K562 (cell line): ENCODE data around the gene PAX8. TPM values are rescaled to one million over a fixed set of nuclear protein-coding genes. Genes with fewer than 3 reads are reported as not detected.
"Not testable (repeated sequence)": the region's sequence is repeated elsewhere in the genome, so short reads cannot be mapped to it uniquely, and the experiment has no call there.

Source experiments
- ATAC-seq: fragments of 200-7000 bp; cut with Tn5 transposase; 3 replicates; pipeline ENCODE4 v1.9.1; 2020; ENCODE audit warnings: moderate library complexity
- BruUV-seq: library from RNA; stranded (reverse); fragments of 400-500 nt; replicated peaks from 2 replicates; lab custom pipeline; 2021; lab: Mats Ljungman, UMichigan
- CTCF ChIA-PET: fragments of 300-600 bp; formaldehyde crosslinking; extraction: SDS; loops from one replicate; lab custom pipeline; 2021; ENCODE audit warnings: low intra/inter-chr PET ratio; lab: Yijun Ruan, JAX
- POLR2A ChIA-PET: fragments of 300-600, 350-650 bp; sonication (Branson Sonifier 250); formaldehyde crosslinking; extraction: SDS; loops from one replicate; lab custom pipeline; 2021; ENCODE audit warnings: antibody characterized with exemption, inconsistent platforms; lab: Yijun Ruan, JAX
- DNase-seq, 4 experiments: peaks; one replicate each; pipeline versions ENCODE4 v3.0.0 to v3.0.0-alpha.2; 2011 to 2018; ENCODE audit warnings: low spot score in 3 of 4, mixed read lengths in 3 of 4; ENCODE audit errors: extremely low read depth in 1 of 4
- FAIRE-seq: peaks from 2 replicates; lab custom pipeline; 2011; peaks lifted over from hg19 to GRCh38; lab: Jason Lieb, UNC
- H2AFZ ChIP-seq: 2 replicates; pipeline ENCODE4 v1.6.0; 2011; ENCODE audit warnings: low read depth, low read length, control low read depth, inconsistent platforms
- H3K27ac ChIP-seq: fragments of 200-600 bp; 3 replicates; pipeline ENCODE4 v1.8.0; 2011; ENCODE audit warnings: low read depth, mild to moderate bottlenecking, control low read depth, inconsistent platforms, low read length, moderate library complexity, mixed read lengths; ENCODE audit errors: extremely low read depth
- H3K27me3 ChIP-seq, 2 experiments: fragments of 300-600 bp in 1 of 2; 2 replicates in 1 of 2; 3 replicates in 1 of 2; pipeline versions ENCODE4 v1.6.0 to v1.8.0; 2011; ENCODE audit warnings: inconsistent platforms in 2 of 2, low read length in 2 of 2, mild to moderate bottlenecking in 1 of 2, mixed read lengths in 1 of 2, moderate library complexity in 1 of 2; ENCODE audit not compliant: control insufficient read depth in 2 of 2, insufficient read depth in 2 of 2
- H3K36me3 ChIP-seq: fragments of 300-600 bp; 3 replicates; pipeline ENCODE4 v1.8.0; 2011; ENCODE audit warnings: mild to moderate bottlenecking, low read length, inconsistent platforms; ENCODE audit not compliant: control insufficient read depth, insufficient read depth
- H3K4me1 ChIP-seq, 2 experiments: fragments of 200-600 bp in 1 of 2; replicated peaks in 1 of 2; 2 replicates in 1 of 2; 3 replicates in 1 of 2; pipeline versions ENCODE4 v1.5.1 to v1.8.0; 2011; ENCODE audit warnings: inconsistent platforms in 2 of 2, low read length in 2 of 2, mild to moderate bottlenecking in 1 of 2, mixed read lengths in 1 of 2, moderate library complexity in 1 of 2; ENCODE audit not compliant: control insufficient read depth in 2 of 2, insufficient read depth in 2 of 2
- H3K4me2 ChIP-seq: 2 replicates; pipeline ENCODE4 v1.6.1; 2011; ENCODE audit warnings: low read length, control low read depth, inconsistent platforms, mixed read lengths; ENCODE audit not compliant: insufficient read depth
- H3K4me3 ChIP-seq: fragments of 200-600 bp; sonication (generic), shearing (Covaris generic); 2 replicates; pipeline ENCODE4 v1.5.1; 2016; ENCODE audit warnings: control low read depth, inconsistent platforms
- H3K79me2 ChIP-seq: fragments of 200-600 bp; 3 replicates; pipeline ENCODE4 v1.8.0; 2011; ENCODE audit warnings: low read length, inconsistent platforms; ENCODE audit not compliant: control insufficient read depth, insufficient read depth
- H3K9ac ChIP-seq, 2 experiments: 2 replicates each; pipeline versions ENCODE4 v1.6.0 to v1.6.1; 2011; ENCODE audit warnings: low read depth in 2 of 2, low read length in 2 of 2, control low read depth in 1 of 2, inconsistent platforms in 1 of 2, mild to moderate bottlenecking in 1 of 2, mixed read lengths in 1 of 2; ENCODE audit not compliant: insufficient read depth in 1 of 2
- H3K9me1 ChIP-seq: one replicate; pipeline ENCODE4 v1.6.0; 2011; ENCODE audit warnings: inconsistent platforms, mild to moderate bottlenecking, low read length, moderate library complexity; ENCODE audit not compliant: control insufficient read depth, insufficient read depth
- H3K9me3 ChIP-seq: replicated peaks from 2 replicates; pipeline ENCODE4 v1.5.1; 2011; ENCODE audit warnings: low read depth, low read length, inconsistent platforms; ENCODE audit not compliant: control insufficient read depth, insufficient read depth
- H4K20me1 ChIP-seq: replicated peaks from 2 replicates; pipeline ENCODE4 v1.6.1; 2011; ENCODE audit warnings: low read length, inconsistent platforms, mixed read lengths; ENCODE audit not compliant: control insufficient read depth, insufficient read depth
- HEY1 ChIP-seq: fragments of 250-450 bp; sonication (Bioruptor Pico); IDR thresholded peaks from 2 replicates; pipeline ENCODE4 v1.5.0; 2020; ENCODE audit warnings: mild to moderate bottlenecking, moderate library complexity, borderline replicate concordance
- MGA ChIP-seq: fragments of 450-650 bp; IDR thresholded peaks from 2 replicates; pipeline ENCODE4 v1.6.1; 2016; ENCODE audit warnings: mild to moderate bottlenecking, moderate library complexity
- NRF1 ChIP-seq, 2 experiments: fragments of 450-650 bp; IDR thresholded peaks in 1 of 2; conservative IDR thresholded peaks in 1 of 2; 2 replicates each; pipeline ENCODE4 v1.6.1; 2014; ENCODE audit warnings: mild to moderate bottlenecking in 2 of 2
- RBM22 ChIP-seq: fragments of 200-400 bp; formaldehyde crosslinking; IDR thresholded peaks from 2 replicates; pipeline ENCODE4 v1.6.1; 2018; ENCODE audit warnings: low read length, low read depth; ENCODE audit not compliant: poor library complexity, severe bottlenecking
- SPI1 ChIP-seq: IDR thresholded peaks from 2 replicates; pipeline ENCODE4 v1.6.1; 2011; ENCODE audit warnings: low read depth, low read length, control low read depth, borderline replicate concordance
- ZBTB8A ChIP-seq: fragments of 450-650 bp; IDR thresholded peaks from 2 replicates; pipeline ENCODE4 v1.6.1; 2018; ENCODE audit warnings: mild to moderate bottlenecking, moderate library complexity; ENCODE audit not compliant: partially characterized antibody
- ZNF121 ChIP-seq: sonication (generic); formaldehyde crosslinking; conservative IDR thresholded peaks from 2 replicates; pipeline ENCODE4 v1.8.0; 2022; ENCODE audit warnings: missing genetic modification reagents
- WGBS: fragments of 100-300 bp; shearing (Covaris generic); methylation state at CpG from one replicate; pipeline ENCODE4 v1.1.6; 2016; ENCODE audit warnings: low coverage, mixed read lengths; ENCODE audit not compliant: insufficient coverage; ENCODE audit errors: missing lambda C conversion rate; 5-methylcytosine and 5-hydroxymethylcytosine counted together
- in situ Hi-C: fragments of 300-500 bp; cut with MboI; formaldehyde crosslinking; loops from 4 replicates; pipeline ENCODE4 v1.15.0; 2018; ENCODE audit warnings: inconsistent platforms, mixed read lengths
- intact Hi-C: fragments of 100-400 bp; cut with micrococcal nuclease; formaldehyde crosslinking; loops from 2 replicates; pipeline ENCODE4 v1.14.2; 2022
- polyA plus RNA-seq, 8 experiments: library from polyadenylated mRNA; depleted of rRNA in 4 of 8; stranded (reverse) in 5 of 8; unstranded in 3 of 8; fragments of >200 nt; fragmentation: Nextera tagmentation in 2 of 8; fragmentation: Illumina TruSeq in 1 of 8; extraction: Ambion mirVana in 2 of 8; extraction: Trizol in 1 of 8; gene quantifications; 2 replicates each; pipeline versions ENCODE4 v1.2.1 to v1.2.3, GENCODE V29; 2011 to 2014; ENCODE audit warnings: inconsistent platforms in 1 of 8, missing spikeins in 1 of 8
- total RNA-seq, 7 experiments: library from RNA; depleted of rRNA in 6 of 7; stranded (reverse); fragments of >200 nt in 6 of 7; fragmentation: Illumina TruSeq in 2 of 7; extraction: Trizol in 2 of 7; gene quantifications; 2 replicates each; pipeline versions ENCODE4 v1.2.1 to v1.2.3, GENCODE V29; 2011 to 2021; ENCODE audit warnings: low replicate concordance in 1 of 7

Gene PAX8
- total and polyA plus RNA-seq, 9 of the 15 experiments (the other 6 are each of a cell fraction or from before 2014, with no cell fraction given), result 0.13 to 2.1 (median 0.51) TPM

GRCh38 chr2:113291191-113291590, 12.5 kb upstream of the PAX8 start (continued):
- TF ChIP-seq MGA (no peak), ZNF121 (CRISPR knock-in tag) (no peak), ZBTB8A (no peak), HEY1 (CRISPR knock-in tag) (no peak), RBM22 (no peak), SPI1 (no peak), NRF1 (conservative IDR thresholded peaks at IDR 0.05 in 1 of 2, IDR thresholded peaks at IDR 0.05 in 1 of 2) (no peak)

GRCh38 chr2:113288674-113289149, 10.0 kb upstream of the PAX8 start:
- DNase-seq, CTCF ChIA-PET, H3K36me3 ChIP-seq, ATAC-seq, H4K20me1 ChIP-seq, H3K27ac ChIP-seq, H3K4me3 ChIP-seq, H3K9ac ChIP-seq, H3K79me2 ChIP-seq, H3K9me1 ChIP-seq, BruUV-seq, H3K9me3 ChIP-seq, POLR2A ChIA-PET, FAIRE-seq, in situ Hi-C loops, H3K4me1 ChIP-seq, H2AFZ ChIP-seq, intact Hi-C loops, H3K4me2 ChIP-seq: not testable (repeated sequence)
- H3K27me3 ChIP-seq, result peaks cover 10 to 31% of the 10 kb centered on the region in 2 experiments
- 0% methylated on average over 5 of the region's 5 CpGs for WGBS
